ENCODE data around the gene DICER1.

DICER1 gene

DNA sequence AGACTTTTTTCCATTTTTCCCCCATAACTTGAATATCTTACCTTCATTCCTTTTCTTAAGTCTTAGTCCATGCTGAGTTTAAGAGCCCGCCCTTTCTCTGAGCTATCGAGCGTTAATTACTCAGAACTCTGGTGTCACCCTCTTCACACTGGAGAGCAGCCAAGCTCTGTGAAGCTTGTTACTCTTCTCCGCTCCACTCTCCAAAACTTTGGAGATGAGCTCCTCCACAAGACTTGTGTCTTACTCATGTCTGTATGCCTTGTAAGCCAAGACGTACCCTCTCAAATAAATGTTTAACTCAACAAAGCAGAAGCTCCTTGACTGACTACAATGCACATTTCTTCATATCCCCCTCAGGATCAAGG lies 54.7 kb downstream of the DICER1 start:
- Mint-ChIP-seq H3K36me3 (ENCODE audit: low read depth) (peaks cover 59% of the 10 kb centered on the region), H3K27ac (no peak overlapping the region)
- TF ChIP-seq, protein P1, sequence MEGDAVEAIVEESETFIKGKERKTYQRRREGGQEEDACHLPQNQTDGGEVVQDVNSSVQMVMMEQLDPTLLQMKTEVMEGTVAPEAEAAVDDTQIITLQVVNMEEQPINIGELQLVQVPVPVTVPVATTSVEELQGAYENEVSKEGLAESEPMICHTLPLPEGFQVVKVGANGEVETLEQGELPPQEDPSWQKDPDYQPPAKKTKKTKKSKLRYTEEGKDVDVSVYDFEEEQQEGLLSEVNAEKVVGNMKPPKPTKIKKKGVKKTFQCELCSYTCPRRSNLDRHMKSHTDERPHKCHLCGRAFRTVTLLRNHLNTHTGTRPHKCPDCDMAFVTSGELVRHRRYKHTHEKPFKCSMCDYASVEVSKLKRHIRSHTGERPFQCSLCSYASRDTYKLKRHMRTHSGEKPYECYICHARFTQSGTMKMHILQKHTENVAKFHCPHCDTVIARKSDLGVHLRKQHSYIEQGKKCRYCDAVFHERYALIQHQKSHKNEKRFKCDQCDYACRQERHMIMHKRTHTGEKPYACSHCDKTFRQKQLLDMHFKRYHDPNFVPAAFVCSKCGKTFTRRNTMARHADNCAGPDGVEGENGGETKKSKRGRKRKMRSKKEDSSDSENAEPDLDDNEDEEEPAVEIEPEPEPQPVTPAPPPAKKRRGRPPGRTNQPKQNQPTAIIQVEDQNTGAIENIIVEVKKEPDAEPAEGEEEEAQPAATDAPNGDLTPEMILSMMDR (IDR thresholded peaks at IDR 0.05; ENCODE audit: unreplicated experiment in 3 of 3) = no peak

DNA sequence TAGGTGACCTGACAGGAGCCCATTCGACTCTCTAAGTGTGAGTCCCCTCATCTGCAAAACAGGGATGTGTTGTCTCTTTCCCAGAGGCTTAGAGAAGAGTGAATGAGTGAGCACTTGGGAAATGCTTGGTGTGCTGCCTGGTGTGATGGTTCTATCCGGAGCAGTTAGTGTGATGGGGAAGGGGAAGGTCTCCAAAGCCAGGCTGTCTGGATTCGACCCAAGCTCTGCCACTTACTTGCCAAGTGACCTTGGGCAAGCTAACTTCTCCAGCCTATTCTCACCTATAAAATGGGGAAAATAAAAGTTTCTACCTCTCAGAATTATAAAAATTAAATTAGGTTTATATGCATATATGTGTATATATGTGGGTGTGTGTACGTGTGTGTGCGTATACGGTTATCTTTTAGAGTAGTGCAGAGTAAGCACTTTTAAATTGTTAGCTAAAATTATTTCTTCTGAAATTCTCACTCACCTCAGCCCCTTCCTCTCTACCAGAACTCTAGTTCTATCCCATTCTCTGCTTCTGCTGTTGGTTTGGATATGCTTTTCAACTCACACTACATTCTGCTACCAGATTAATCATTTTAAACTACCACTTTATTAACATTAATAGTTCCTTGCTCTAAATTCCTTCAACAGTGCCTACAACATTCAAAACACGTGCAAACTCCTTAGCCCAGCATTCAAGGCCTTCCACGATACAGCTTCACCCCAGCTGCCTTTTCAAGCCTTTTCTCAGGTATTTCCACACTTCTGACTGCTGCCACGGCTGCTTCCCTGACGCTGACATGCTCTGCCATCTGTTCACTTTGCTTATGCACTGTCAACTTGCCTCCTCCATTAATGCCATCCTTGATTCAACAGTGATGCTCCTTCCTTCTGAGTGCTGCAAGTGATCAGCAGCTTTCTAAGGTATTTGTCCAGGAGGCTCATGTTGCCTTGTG lies 55.3 kb downstream of the DICER1 start:
- no peaks in the 10 kb centered on the region for H3K27me3 Mint-ChIP-seq (ENCODE audit: low read depth)
- H3K27ac Mint-ChIP-seq = no peak overlapping the region
- peaks cover 34% of the 10 kb centered on the region for H3K4me1 Mint-ChIP-seq
- TF ChIP-seq, protein P1 (IDR thresholded peaks at IDR 0.05; ENCODE audit: unreplicated experiment in 3 of 3) = no peak
- H3K9me3 Mint-ChIP-seq = no peaks in the 10 kb centered on the region
- H3K36me3 Mint-ChIP-seq (ENCODE audit: low read depth) = peaks cover 60% of the 10 kb centered on the region
- no peak overlapping the region for H3K4me3 Mint-ChIP-seq

More for the DNA sequence above, 54.7 kb downstream of the DICER1 start:
- Mint-ChIP-seq H3K4me1 (peaks cover 29% of the 10 kb centered on the region), H3K4me3 (no peak overlapping the region), H3K9me3 (no peaks in the 10 kb centered on the region), H3K27me3 (ENCODE audit: low read depth) (no peaks in the 10 kb centered on the region)

DNA sequence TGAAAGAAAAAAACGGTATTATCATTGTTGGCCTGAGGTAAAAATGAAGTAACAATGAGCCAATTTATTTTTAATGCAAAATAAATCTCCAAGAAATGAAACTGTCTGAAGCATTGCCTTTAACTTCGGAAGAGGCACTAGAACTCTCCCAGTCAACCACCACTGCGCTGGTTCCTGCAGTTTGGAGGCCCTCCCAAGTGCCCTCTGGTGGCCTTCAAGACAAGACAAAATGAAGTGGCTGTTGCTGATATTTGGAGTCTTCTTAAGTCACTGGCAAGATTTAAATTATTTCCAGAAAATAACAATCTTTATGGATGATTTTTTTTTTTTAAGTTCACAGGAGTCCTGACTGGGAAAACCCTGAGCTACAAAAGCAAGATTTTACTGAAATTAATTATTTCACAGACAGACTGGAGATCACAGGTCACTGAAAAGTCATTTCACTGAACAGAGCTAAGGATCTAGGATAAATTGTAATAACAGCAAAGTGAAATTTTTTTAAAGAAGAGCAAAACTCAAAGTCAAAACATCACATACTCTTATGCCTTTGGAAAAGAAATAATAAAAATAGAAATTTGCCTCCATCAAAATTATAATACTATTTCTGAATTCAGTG lies 58.2 kb downstream of the DICER1 start:
- Mint-ChIP-seq H3K4me1 (peaks cover 29% of the 10 kb centered on the region), H3K9me3 (no peaks in the 10 kb centered on the region)

DNA sequence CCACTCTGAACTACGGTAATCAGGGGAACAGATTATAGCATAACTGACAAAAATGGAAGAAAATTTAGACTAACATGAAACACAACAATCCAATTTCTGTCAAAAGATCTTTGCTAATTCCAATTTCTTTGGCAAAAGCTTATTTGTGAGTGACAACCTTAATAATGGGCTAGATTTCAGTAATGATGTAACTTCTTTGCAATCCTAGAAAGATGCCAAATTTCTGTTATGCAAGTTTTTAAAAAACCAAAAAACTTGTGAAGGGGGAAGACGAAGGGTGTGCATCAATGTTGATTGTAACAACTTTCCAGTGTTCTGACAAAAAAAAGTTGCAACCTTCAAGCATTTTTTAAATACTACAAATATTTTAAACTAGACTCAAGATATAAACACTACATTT lies 59.9 kb downstream of the DICER1 start:
- Mint-ChIP-seq H3K27me3 (ENCODE audit: low read depth) (no peaks in the 10 kb centered on the region), H3K9me3 (no peaks in the 10 kb centered on the region), H3K4me3 (no peak overlapping the region), H3K36me3 (ENCODE audit: low read depth) (peaks cover 62% of the 10 kb centered on the region), H3K27ac (no peak overlapping the region), H3K4me1 (peaks cover 35% of the 10 kb centered on the region)
- TF ChIP-seq, protein P1 (IDR thresholded peaks at IDR 0.05; ENCODE audit: unreplicated experiment in 3 of 3) = no peak

More for the DNA sequence above, 58.2 kb downstream of the DICER1 start:
- H3K36me3 Mint-ChIP-seq (ENCODE audit: low read depth) = peaks cover 64% of the 10 kb centered on the region
- TF ChIP-seq, protein P1 (IDR thresholded peaks at IDR 0.05; ENCODE audit: unreplicated experiment in 3 of 3) = peak; percentile 76 to 85 (median 81)
- H3K4me3 Mint-ChIP-seq = no peak overlapping the region
- H3K27ac Mint-ChIP-seq = peak overlapping the region in 1 of 3 experiments; percentile 17
- no peaks in the 10 kb centered on the region for H3K27me3 Mint-ChIP-seq (ENCODE audit: low read depth)

DNA sequence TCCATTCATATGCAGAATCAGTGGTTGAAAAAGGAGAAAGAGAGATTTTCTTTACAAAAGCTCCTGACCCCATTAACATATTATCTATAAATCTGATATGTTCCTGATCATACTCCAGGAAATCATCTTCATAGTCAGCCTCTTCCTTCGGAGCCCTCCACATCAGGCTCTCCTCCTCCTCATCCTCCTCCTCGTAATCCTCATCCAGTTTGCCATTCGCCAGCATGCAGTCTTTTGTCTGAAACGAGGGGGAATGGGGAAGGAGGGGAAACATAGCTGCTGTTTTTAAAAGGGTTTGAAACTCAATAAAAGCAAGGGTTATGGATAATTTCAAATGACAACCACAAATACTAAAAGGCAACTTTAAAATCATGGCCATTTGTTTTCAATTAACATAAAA lies 60.9 kb downstream of the DICER1 start:
- TF ChIP-seq, protein P1 (IDR thresholded peaks at IDR 0.05; ENCODE audit: unreplicated experiment in 3 of 3) = no peak
- Mint-ChIP-seq H3K27me3 (ENCODE audit: low read depth) (no peaks in the 10 kb centered on the region), H3K36me3 (ENCODE audit: low read depth) (peaks cover 56% of the 10 kb centered on the region), H3K4me1 (peaks cover 33% of the 10 kb centered on the region), H3K4me3 (no peak overlapping the region), H3K27ac (no peak overlapping the region), H3K9me3 (no peaks in the 10 kb centered on the region)

All from nephron (organoid).